HG03571 (cell line): ENCODE results near the gene MDN1.
"Not testable (repeated sequence)": the region's sequence is repeated elsewhere in the genome, so short reads cannot be mapped to it uniquely, and the experiment has no call there.

Source experiments
- ATAC-seq: cut with Tn5 transposase; IDR thresholded peaks from one replicate; pipeline ENCODE4 v1.9.1; 2021; ENCODE audit not compliant: unreplicated experiment

MDN1 gene

GRCh38 chr6:89826029-89826528 lies 6.5 kb upstream of the MDN1 start:
- ATAC-seq = no peak

DNA sequence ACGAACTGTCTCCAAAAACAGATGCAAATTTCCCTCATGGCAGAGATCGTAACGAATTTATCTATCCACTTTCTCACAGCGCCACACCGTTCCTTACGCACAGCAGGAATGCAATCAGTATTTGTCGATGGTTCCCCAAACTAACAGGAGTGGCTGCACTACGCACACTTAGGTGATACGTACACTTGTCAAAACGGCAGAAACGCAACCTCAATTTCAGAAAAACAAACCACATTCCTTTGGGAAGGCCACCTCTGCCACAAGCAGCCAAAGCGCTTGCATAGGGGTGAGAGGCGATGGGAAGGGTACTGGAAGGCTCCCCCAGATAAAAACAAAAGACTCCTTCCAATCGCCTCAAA lies 638 bp downstream of the MDN1 start:
- peak; percentile 22 for ATAC-seq

- ATAC-seq = no peak
Observed at GRCh38 chr6:89817481-89817880, 2.1 kb downstream of the MDN1 start.

DNA sequence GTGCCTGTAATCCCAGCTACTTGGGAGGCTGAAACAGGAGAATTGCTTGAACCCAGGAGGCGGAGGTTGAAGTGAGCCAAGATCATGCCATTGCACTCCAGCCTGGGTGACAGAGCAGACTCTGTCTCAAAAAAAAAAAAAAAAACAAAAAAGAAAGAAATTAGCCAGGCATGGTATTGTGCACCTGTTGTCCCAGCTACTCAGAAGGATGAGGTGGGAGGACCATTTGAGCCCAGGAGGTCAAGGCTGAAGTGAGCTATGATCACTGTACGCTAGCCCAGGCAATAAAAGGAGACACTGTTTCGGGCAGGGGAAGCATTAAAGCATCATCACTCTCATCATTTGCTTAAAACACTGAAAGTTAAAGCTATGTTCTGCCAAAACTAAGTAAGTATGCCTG lies 6.2 kb downstream of the MDN1 start:
- not testable (repeated sequence) for ATAC-seq

GRCh38 chr6:89807581-89807980 lies 12.0 kb downstream of the MDN1 start:
- no peak for ATAC-seq

DNA sequence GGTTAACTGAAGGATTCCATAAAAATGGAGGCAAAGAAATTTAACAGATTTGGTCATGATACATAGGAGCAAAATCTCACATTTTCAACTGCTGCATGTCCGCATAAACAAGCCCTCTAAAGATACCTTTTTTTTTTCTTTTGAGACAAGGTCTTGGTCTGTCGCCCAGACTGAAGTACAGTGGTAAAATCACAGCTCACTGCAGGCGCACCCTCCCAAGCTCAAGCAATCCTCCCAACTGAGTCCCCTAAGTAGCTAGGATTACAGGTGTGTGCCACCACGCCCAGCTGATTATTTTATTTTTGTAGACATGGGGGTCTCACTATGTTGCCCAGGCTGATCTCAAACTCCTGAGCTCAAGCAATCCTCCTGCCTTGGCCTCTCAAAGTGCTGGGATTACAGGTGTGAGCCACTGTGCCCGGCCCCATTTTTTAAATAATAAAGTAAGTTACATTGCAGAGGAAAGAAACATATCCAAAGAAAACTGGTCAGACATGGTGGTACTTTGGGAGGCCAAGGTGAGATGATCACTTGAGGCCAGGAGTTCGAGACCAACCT lies 13.7 kb downstream of the MDN1 start:
- no peak for ATAC-seq

DNA sequence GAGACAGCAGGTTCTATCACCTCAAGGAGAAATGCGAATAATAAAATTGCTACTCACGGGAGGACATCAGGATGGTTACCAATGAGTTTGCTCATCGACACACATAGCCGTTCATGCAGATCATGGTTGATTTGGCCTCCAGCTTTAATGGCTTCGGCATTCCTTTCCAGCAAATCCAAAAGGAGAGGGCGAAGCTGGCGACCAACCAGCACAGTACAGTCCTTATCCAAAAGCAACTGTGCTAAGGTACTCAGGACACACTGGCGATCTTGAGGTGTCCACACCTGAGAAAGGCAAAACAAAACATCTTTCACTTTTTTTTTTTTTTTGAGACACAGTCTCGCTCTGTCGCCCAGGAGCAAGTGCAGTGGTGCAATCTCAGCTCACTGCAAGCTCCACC lies 16.3 kb downstream of the MDN1 start:
- ATAC-seq = no peak

DNA sequence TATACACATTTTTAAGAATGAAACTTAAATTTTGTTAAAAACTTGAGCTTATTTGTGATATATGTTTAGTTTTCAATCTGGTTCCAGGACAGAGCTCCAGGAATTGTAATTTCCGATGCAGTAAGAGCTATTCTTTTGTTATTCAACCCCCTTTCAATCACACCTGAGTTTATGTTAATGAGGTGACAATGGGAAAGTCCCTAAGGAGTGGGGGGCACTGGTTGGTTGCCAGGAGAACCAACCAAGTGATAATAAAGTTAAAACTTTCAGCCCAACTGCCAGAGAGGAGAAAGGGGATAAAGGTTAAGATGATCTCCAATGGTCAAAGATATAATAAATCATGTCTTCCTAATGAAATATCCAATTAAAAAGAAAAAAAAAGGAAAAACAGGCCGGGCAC lies 19.8 kb downstream of the MDN1 start:
- no peak for ATAC-seq

GRCh38 chr6:89799096-89799495 lies 20.5 kb downstream of the MDN1 start:
- no peak for ATAC-seq

- ATAC-seq = no peak
Observed at GRCh38 chr6:89797317-89797716, 22.3 kb downstream of the MDN1 start.

- no peak for ATAC-seq
Observed at GRCh38 chr6:89794324-89794723, 25.3 kb downstream of the MDN1 start.

GRCh38 chr6:89793586-89793985 lies 26.0 kb downstream of the MDN1 start:
- no peak for ATAC-seq

DNA sequence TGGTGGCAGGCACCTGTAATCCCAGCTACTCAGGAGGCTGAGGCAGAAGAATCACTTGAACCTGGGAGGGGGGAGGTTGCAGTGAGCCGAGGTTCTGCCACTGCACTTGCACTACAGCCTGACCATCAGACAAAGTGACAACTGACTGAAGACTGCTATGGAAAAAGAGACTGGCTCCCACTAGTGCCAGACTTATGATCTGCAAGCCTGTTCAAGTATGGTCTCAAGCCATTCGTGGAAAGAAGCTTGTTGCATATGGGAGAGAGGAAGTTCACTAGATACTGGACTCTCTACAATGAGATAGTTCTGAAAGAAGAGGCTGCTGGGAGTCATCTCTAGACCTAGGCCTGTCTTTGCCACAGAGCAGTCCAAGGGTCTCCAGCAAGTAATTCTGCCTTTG lies 26.7 kb downstream of the MDN1 start:
- no peak for ATAC-seq

DNA sequence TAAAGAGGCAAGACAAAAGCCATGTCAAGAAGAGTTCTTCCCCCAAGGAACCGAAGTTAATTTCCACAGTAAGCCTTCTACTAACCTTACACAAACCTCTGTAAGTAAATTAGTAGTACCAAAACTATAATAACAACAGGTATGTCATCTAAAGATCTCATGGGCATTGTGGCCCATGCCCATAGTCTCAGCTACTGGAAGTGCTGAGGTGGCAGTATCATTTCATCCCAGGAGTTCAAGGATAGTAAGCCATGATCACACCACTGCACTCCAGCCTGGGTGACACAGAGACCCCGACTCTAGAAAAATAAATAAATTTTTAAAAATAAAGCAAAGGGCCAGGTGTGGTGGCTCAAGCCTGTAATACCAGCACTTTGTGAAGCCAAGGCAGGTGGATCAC lies 29.2 kb downstream of the MDN1 start:
- ATAC-seq = no peak

DNA sequence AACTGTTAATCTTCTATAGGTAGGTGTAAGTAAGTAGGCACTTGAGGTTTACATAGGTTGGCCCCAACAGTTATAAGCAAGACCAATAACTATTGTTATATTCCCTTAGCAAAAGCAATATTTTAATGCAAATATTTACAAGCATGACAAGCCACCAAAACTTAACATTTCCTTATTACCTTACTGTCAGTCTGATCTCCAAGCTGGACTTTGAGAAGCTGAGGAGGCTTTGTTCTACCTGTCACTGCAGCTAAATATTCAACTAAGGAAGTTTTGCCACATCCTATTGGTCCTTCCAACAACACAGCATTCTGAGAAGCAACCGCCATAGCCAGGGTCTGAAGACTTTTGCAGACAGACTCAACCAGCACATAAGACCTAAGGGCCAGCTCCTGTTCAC lies 29.6 kb downstream of the MDN1 start:
- ATAC-seq = no peak

- ATAC-seq = no peak
Observed at GRCh38 chr6:89787660-89788328, 31.8 kb downstream of the MDN1 start.

GRCh38 chr6:89786970-89787369 lies 32.6 kb downstream of the MDN1 start:
- no peak for ATAC-seq

GRCh38 chr6:89784838-89785237 lies 34.8 kb downstream of the MDN1 start:
- no peak for ATAC-seq

DNA sequence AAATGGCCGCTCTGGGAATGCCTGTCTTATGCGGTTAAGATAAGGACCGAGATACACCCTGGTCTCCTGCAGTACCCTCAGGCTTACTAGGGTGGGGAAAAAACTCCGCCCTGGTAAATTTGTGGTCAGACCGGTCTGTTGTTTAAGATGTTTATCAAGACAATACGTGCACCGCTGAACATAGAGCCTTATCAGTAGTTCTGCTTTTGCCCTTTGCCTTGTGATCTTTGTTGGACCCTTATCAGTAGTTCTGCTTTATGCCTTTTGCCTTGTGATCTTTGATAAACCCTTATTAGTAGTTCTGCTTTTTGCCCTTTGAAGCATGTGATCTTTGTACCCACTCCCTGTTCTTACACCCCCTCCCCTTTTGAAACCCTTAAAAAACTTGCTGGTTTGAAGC lies 36.3 kb downstream of the MDN1 start:
- not testable (repeated sequence) for ATAC-seq

GRCh38 chr6:89782222-89782621 lies 37.4 kb downstream of the MDN1 start:
- no peak for ATAC-seq

DNA sequence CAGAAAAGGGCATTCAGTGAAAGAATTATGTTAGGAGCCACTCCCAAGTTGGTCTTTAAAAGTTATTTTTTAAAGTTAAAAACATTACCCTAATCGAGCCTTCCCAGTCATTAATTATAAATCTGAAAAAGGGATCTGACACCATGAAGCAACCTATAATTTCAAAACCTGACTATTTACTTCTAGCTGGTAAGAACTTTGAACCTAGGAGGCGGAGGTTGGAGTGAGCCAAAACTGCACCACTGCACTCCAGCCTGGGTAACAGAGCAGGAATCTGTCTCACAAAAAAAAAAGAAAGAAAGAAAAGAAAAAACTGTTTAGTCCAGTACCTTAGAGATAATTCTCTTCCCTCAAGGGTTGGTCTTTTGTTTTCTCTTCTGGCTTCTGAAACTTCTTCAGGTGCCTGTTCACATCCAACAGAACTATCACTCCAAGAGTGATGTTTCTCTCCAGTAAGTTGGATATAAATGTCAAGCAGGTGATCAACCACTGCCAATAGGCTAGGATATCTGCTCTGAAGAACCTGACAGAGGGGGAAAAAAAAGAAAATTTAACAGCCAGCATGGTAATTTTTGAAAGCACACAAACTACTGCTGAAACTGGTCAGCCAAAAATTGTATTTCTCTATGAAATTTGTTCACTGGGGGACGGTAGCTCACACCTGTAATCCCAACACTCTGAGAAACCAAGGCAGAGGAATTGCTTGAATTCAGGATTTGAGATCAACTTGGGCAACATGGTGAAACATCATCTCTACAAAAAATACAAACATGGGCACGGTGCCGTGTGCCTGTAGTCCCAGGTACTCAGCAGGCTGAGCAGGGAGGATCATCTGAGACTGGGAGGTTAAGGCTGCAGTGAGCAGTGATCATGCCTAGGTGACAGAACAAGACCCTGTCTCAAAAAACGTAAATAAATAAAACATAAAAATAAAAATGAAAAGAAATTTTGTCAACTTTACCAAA lies 38.2 kb downstream of the MDN1 start:
- ATAC-seq = no peak

- ATAC-seq = no peak
Observed at GRCh38 chr6:89777455-89777854, 42.1 kb downstream of the MDN1 start.
